Measurements from ENCODE around the gene RPL22L1. TPM values are rescaled to one million over a fixed set of nuclear protein-coding genes. Genes with fewer than 3 reads are reported as not detected.
"Not testable (repeated sequence)": the region's sequence is repeated elsewhere in the genome, so short reads cannot be mapped to it uniquely, and the experiment has no call there.

Gene RPL22L1
- total and polyA plus RNA-seq, 2 of the 4 experiments (the other 2 are of a cell fraction): 37.1 to 92.0 TPM

DNA sequence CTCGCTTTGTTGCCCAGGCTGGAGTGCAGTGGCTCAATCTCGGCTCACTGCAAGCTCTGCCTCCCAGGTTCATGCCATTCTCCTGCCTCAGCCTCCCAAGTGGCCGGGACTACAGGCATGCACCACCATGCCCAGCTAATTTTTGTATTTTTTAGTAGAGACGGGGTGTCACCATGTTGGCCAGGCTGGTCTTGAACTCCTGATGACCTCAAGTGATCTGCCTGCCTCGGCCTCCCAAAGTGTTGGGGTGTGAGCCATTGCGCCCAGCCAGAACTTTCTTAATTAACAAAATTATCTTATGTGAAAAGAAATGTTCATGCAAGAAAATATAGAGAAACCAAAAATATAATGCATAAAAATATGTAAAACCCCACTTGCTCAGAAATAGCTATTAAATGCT is 7.3 kb upstream of the RPL22L1 start:
- H2AFZ ChIP-seq (replicated peaks; ENCODE audit: low read length, poor library complexity); H4K20me1 ChIP-seq (ENCODE audit: insufficient read depth, low read length); H2BK120ac ChIP-seq (ENCODE audit: low read depth, low read length); H4K8ac ChIP-seq (ENCODE audit: low read depth in 2 of 2, low read length in 2 of 2); H2AK9ac ChIP-seq (replicated peaks; ENCODE audit: low read depth, low read length, poor library complexity); H3K9me1 ChIP-seq (ENCODE audit: insufficient read depth, low read length); intact Hi-C loops (cut with micrococcal nuclease); in situ Hi-C loops (cut with MboI; ENCODE audit: low sequenced_read_pairs); H3K27ac ChIP-seq (ENCODE audit: insufficient read depth, low read length); H3K9ac ChIP-seq (ENCODE audit: low read depth, low read length); H3K79me1 ChIP-seq (ENCODE audit: low read depth in 1 of 2, low read length in 2 of 2); BruUV-seq (replicated peaks); H4K91ac ChIP-seq (ENCODE audit: insufficient read depth, low read depth, low read length); H2BK5ac ChIP-seq (ENCODE audit: low read depth, low read length, poor library complexity, severe bottlenecking); H3K4me2 ChIP-seq (ENCODE audit: low read depth, low read length); CTCF ChIA-PET; H3K14ac ChIP-seq (replicated peaks; ENCODE audit: low read depth, low read length); H3K18ac ChIP-seq (ENCODE audit: low read depth, low read length); H3K4me1 ChIP-seq (ENCODE audit: control insufficient read depth, insufficient read depth, low read length); dilution Hi-C loops (cut with HindIII; ENCODE audit: low sequenced_read_pairs, unreplicated experiment); H2BK20ac ChIP-seq (ENCODE audit: low read depth, low read length); H3K4me3 ChIP-seq (ENCODE audit: insufficient read depth, low read depth, low read length); H3K56ac ChIP-seq (ENCODE audit: extremely low read depth, insufficient read depth, low read length); H4K5ac ChIP-seq (ENCODE audit: low read depth, low read length); H3K36me3 ChIP-seq (ENCODE audit: control insufficient read depth, insufficient read depth, low read length); H2AK5ac ChIP-seq (ENCODE audit: low read depth, low read length); H3K23ac ChIP-seq (ENCODE audit: low read depth, low read length); ATAC-seq (ENCODE audit: low read depth); POLR2A ChIA-PET (ENCODE audit: unreplicated experiment); H3K27me3 ChIP-seq (ENCODE audit: control insufficient read depth, insufficient read depth, low read length); H3K9me3 ChIP-seq (ENCODE audit: control insufficient read depth, insufficient read depth, low read length); DNase-seq; H3K4ac ChIP-seq (ENCODE audit: low read depth, low read length); H2BK15ac ChIP-seq (ENCODE audit: low read depth, low read length): not testable (repeated sequence)
- WGBS, 2 experiments (ENCODE audit: extremely low coverage in 2 of 2, insufficient read length in 1 of 2): no CpG with 5 or more reads among the region's 6 CpGs
